ENCODE data around the gene KIF6. TPM values are rescaled to one million over a fixed set of nuclear protein-coding genes. Genes with fewer than 3 reads are reported as not detected.

The KIF6 gene
- total and polyA plus RNA-seq, 2 of the 8 experiments (the other 6 are each of a cell fraction or from before 2014, with no cell fraction given), result 0.53 to 0.65 TPM

DNA sequence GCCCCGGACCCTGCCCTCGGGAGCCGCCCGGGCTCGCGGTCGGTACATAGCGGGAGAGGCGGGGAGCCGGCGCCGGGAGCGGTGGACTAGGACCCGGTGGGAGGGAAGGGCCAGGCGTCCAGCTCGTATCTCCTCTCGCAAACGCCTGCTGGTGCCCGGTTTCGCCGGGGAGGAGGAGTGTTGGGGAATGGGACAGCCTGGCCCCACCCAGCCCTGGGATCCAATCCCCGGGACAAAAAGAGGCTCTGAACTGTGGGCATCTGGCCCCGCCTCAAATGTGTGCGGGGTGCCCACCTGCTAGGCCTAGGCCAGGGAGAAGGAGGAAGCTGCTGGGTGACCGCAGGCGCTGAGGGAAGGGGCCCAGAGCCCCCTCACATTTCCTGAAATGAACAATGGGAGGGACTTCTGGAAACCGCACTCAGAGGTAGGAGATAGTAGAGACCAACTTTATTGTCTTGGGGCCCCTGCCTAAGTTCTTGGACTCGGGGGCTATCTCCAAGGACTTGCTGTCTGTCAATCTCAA, 410.9 kb downstream of the KIF6 start, which contains the start of gene KCNK17:
KCNK17 (minus strand) TSS at position 147 of the 523 bp plus-strand sequence; CDS start at position 48, 99 bp downstream.
- Histone ChIP-seq H3K27ac (ENCODE audit: low read depth, low read length) (no peak within 1 kb of the TSS), H3K79me1 (ENCODE audit: low read depth, low read length) (no peaks in the 10 kb centered on the region; the same call in 1 of the 2 replicates), H3K4me3 (ENCODE audit: extremely low read depth in 1 of 4, insufficient read depth in 2 of 4, low read depth in 3 of 4, low read length in 4 of 4) (peak within 1 kb of the TSS; percentile 37 to 68 (median 50)), H3K23ac (ENCODE audit: insufficient read length) (no peak within 1 kb of the TSS), H4K8ac (ENCODE audit: extremely low read depth, insufficient read depth, low read length) (peak within 1 kb of the TSS; percentile 91), H2BK20ac (ENCODE audit: low read length) (no peak within 1 kb of the TSS), H3K14ac (ENCODE audit: insufficient read length) (no peak within 1 kb of the TSS), H2BK120ac (replicated peaks; ENCODE audit: low read depth, low read length) (no peak within 1 kb of the TSS), H4K20me1 (replicated peaks in 1 of 2; ENCODE audit: control insufficient read depth in 1 of 2, insufficient read depth in 2 of 2, low read length in 2 of 2) (peaks cover 0 to 2% of the 10 kb centered on the region in 2 experiments), H2AFZ (ENCODE audit: low read length) (peak within 1 kb of the TSS; percentile 57; the same call in 1 of the 2 replicates), H2BK5ac (ENCODE audit: low read depth, low read length) (peak within 1 kb of the TSS; percentile 75; the same call in 1 of the 2 replicates), H2BK12ac (ENCODE audit: low read depth, low read length) (0 out of 2 replicates have a peak within 1 kb of the TSS, but pooled peaks have one; percentile 60), H3K9me3 (ENCODE audit: insufficient read depth in 2 of 2, low read depth in 1 of 2, low read length in 1 of 2) (no peaks in the 10 kb centered on the region), H3K4me2 (ENCODE audit: insufficient read depth in 1 of 2, low read depth in 2 of 2, low read length in 2 of 2) (peak within 1 kb of the TSS; percentile 76 to 89), H3K9ac (replicated peaks in 1 of 4; ENCODE audit: extremely low read depth in 1 of 4, low read depth in 3 of 4, low read length in 3 of 4) (peak within 1 kb of the TSS in 2 of 4 experiments; percentile 29 to 34; a peak in 2 of 7 replicates), H3K4me1 (replicated peaks in 1 of 4; ENCODE audit: control insufficient read depth in 3 of 4, insufficient read depth in 4 of 4, low read length in 3 of 4) (peaks cover 0 to 5% (median 3%) of the 10 kb centered on the region in 4 experiments; a peak in 4 of 7 replicates), H3K79me2 (ENCODE audit: control insufficient read depth in 1 of 2, insufficient read depth in 2 of 2, low read length in 2 of 2) (no peaks in the 10 kb centered on the region), H2BK15ac (ENCODE audit: low read length) (no peak within 1 kb of the TSS), H3K23me2 (ENCODE audit: low read depth, low read length) (peaks cover 12% of the 10 kb centered on the region; the same call in 1 of the 2 replicates), H3K27me3 (replicated peaks in 1 of 4; ENCODE audit: control insufficient read depth in 3 of 4, extremely low read depth in 1 of 4, insufficient read depth in 3 of 4, low read length in 3 of 4) (peaks cover 26 to 53% (median 47%) of the 10 kb centered on the region in 4 experiments), H4K91ac (replicated peaks; ENCODE audit: insufficient read length, low read length) (peak within 1 kb of the TSS; percentile 41), H3K36me3 (ENCODE audit: control insufficient read depth in 2 of 4, insufficient read depth in 4 of 4, low read length in 3 of 4) (no peaks in the 10 kb centered on the region), H3K4ac (replicated peaks; ENCODE audit: insufficient read length, low read depth, low read length) (no peak within 1 kb of the TSS), H3K18ac (ENCODE audit: extremely low read depth, low read length) (peak within 1 kb of the TSS; percentile 32), H4K5ac (ENCODE audit: insufficient read length, low read depth, low read length) (no peak within 1 kb of the TSS), H3K56ac (replicated peaks; ENCODE audit: insufficient read length, low read depth, low read length) (no peak within 1 kb of the TSS), H2AK5ac (ENCODE audit: low read depth, low read length) (no peak within 1 kb of the TSS)
- no peak for TF ChIP-seq TBP (IDR thresholded peaks at IDR 0.05; ENCODE audit: low read depth, low read length)
- no peak for TF ChIP-seq GTF2F1 (IDR thresholded peaks at IDR 0.05; ENCODE audit: borderline replicate concordance, low read depth, low read length)
- no peak for TF ChIP-seq SP1 (IDR thresholded peaks at IDR 0.05; ENCODE audit: low read depth, low read length)
- TF ChIP-seq KDM4A (IDR thresholded peaks at IDR 0.05; ENCODE audit: low read depth, low read length, severe bottlenecking), result peak; percentile 30
- TF ChIP-seq, protein P1, sequence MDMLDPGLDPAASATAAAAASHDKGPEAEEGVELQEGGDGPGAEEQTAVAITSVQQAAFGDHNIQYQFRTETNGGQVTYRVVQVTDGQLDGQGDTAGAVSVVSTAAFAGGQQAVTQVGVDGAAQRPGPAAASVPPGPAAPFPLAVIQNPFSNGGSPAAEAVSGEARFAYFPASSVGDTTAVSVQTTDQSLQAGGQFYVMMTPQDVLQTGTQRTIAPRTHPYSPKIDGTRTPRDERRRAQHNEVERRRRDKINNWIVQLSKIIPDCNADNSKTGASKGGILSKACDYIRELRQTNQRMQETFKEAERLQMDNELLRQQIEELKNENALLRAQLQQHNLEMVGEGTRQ (IDR thresholded peaks at IDR 0.05; ENCODE audit: low read length), result no peak
- TF ChIP-seq NRF1 (IDR thresholded peaks at IDR 0.05; ENCODE audit: low read depth, low read length), result no peak
- ChIA-PET POLR2A (ENCODE audit: partially characterized antibody) (interaction anchor here (0.7 to 2.1 kb wide), 3 partner anchors 10 to 104 kb away, joined by 3 to 6 read pairs (median 3); partner anchors contain the start of gene KCNK5), CTCF (ENCODE audit: partially characterized antibody) (interaction anchor here (0.7 to 47.4 kb wide), 11 partner anchors 10 to 233 kb away, joined by 3 to 1738 read pairs (median 4); partner anchors contain the start of gene KCNK5)
- DNase-seq (ENCODE audit: low read depth in 1 of 2, low spot score in 2 of 2), result no peak
- WGBS, 2 experiments (ENCODE audit: extremely low coverage in 1 of 2, insufficient coverage in 1 of 2, insufficient read length in 1 of 2, insufficient replicate concordance in 2 of 2, low coverage in 1 of 2, low lambda C conversion rate in 2 of 2, missing lambda C conversion rate in 1 of 2), result 32% methylated on average over 14 of the region's 28 CpGs; no CpG with 5 or more reads in 1 of the 2 experiments
- no peak for FAIRE-seq

Data from H1 (cell line).